ENCODE results near the gene IVD. TPM values are rescaled to one million over a fixed set of nuclear protein-coding genes. Genes with fewer than 3 reads are reported as not detected.

IVD gene
- total RNA-seq, 1 donor from 2014 or later, result 41.1 TPM

- no peaks in the 10 kb centered on the region for H3K36me3 ChIP-seq (ENCODE audit: control insufficient read depth, insufficient read depth, low read length)
- peak; percentile 11 for TF ChIP-seq CTCF (IDR thresholded peaks at IDR 0.05; ENCODE audit: insufficient read depth, low read length, poor library complexity, severe bottlenecking)
- DNase-seq (ENCODE audit: low read depth), result peak; percentile 65
- peak within 1 kb of the TSS; percentile 62 for H3K4me3 ChIP-seq (ENCODE audit: low read depth, low read length)
- H3K27me3 ChIP-seq (ENCODE audit: control insufficient read depth, insufficient read depth, low read length), result peaks cover 35% of the 10 kb centered on the region
These were observed 35.4 kb downstream of the IVD start, which contains the start of gene BAHD1 for GRCh38 chr15:40440743-40441564. Gene BAHD1, plus strand, starts transcription at chr15:40440953. Its CDS starts 17,512 bp downstream, at chr15:40458465.

- Histone ChIP-seq H3K27me3 (ENCODE audit: control insufficient read depth, insufficient read depth, low read length) (peaks cover 26% of the 10 kb centered on the region), H3K4me3 (ENCODE audit: low read depth, low read length) (peak overlapping the region; percentile 62), H3K36me3 (ENCODE audit: control insufficient read depth, insufficient read depth, low read length) (no peaks in the 10 kb centered on the region)
- DNase-seq (ENCODE audit: low read depth), result no peak
- TF ChIP-seq CTCF (IDR thresholded peaks at IDR 0.05; ENCODE audit: insufficient read depth, low read length, poor library complexity, severe bottlenecking), result no peak
These were observed 36.3 kb downstream of the IVD start for GRCh38 chr15:40441565-40442531.

GRCh38 chr15:40443255-40443654 lies 37.7 kb downstream of the IVD start:
- Histone ChIP-seq H3K36me3 (ENCODE audit: control insufficient read depth, insufficient read depth, low read length) (no peaks in the 10 kb centered on the region), H3K4me3 (ENCODE audit: low read depth, low read length) (no peak overlapping the region), H3K27me3 (ENCODE audit: control insufficient read depth, insufficient read depth, low read length) (peaks cover 12% of the 10 kb centered on the region)
- TF ChIP-seq CTCF (IDR thresholded peaks at IDR 0.05; ENCODE audit: insufficient read depth, low read length, poor library complexity, severe bottlenecking), result no peak
- DNase-seq (ENCODE audit: low read depth), result no peak

- H3K27me3 ChIP-seq (ENCODE audit: control insufficient read depth, insufficient read depth, low read length), result peaks cover 7% of the 10 kb centered on the region
- no peak for DNase-seq (ENCODE audit: low read depth)
- no peak overlapping the region for H3K4me3 ChIP-seq (ENCODE audit: low read depth, low read length)
- no peak for TF ChIP-seq CTCF (IDR thresholded peaks at IDR 0.05; ENCODE audit: insufficient read depth, low read length, poor library complexity, severe bottlenecking)
- H3K36me3 ChIP-seq (ENCODE audit: control insufficient read depth, insufficient read depth, low read length), result no peaks in the 10 kb centered on the region
These were observed 38.3 kb downstream of the IVD start for GRCh38 chr15:40443846-40444245.

GRCh38 chr15:40444736-40445135 lies 39.1 kb downstream of the IVD start:
- Histone ChIP-seq H3K4me3 (ENCODE audit: low read depth, low read length) (no peak overlapping the region), H3K36me3 (ENCODE audit: control insufficient read depth, insufficient read depth, low read length) (no peaks in the 10 kb centered on the region), H3K27me3 (ENCODE audit: control insufficient read depth, insufficient read depth, low read length) (peaks cover 2% of the 10 kb centered on the region)
- TF ChIP-seq CTCF (IDR thresholded peaks at IDR 0.05; ENCODE audit: insufficient read depth, low read length, poor library complexity, severe bottlenecking), result no peak
- DNase-seq (ENCODE audit: low read depth), result no peak

Measured in kidney epithelial cell (primary cell).